Left kidney (tissue), 2 donors: ENCODE measurements around the gene SUN1. TPM values are rescaled to one million over a fixed set of nuclear protein-coding genes. Genes with fewer than 3 reads are reported as not detected.
"Not testable (repeated sequence)": the region's sequence is repeated elsewhere in the genome, so short reads cannot be mapped to it uniquely, and the experiment has no call there.

Experiments used
- DNase-seq: peaks from one replicate; pipeline ENCODE4 v3.0.0-alpha.2; 2013
- polyA plus RNA-seq: library from polyadenylated mRNA; unstranded; fragments of 120-200 nt; gene quantifications from one replicate; pipeline ENCODE4 v1.2.1, GENCODE V29; 2013; ENCODE audit not compliant: insufficient read length

Gene SUN1
- polyA plus RNA-seq, 1 donor, result 163 TPM

DNA sequence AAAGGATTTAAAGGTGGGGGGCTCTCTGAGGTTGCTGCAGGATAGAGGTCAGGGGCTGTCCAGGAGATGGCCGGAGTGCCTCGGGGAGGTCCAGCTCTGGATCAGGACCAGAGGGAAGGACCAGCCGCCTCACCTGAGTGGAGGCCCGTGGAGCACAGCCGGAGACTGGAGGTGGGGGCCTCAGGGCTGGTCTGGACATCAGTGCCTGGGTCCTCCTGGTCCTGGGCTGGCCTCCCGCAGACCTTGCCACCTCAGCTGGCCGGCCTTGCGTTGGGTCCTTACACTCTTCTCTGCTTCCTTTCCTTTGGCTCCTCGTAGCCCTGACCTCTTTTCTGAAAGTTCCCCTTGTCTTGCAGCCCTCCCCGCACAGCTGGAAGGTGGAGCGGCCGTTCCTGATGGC is 2.0 kb downstream of the SUN1 start:
- no peak for DNase-seq

DNA sequence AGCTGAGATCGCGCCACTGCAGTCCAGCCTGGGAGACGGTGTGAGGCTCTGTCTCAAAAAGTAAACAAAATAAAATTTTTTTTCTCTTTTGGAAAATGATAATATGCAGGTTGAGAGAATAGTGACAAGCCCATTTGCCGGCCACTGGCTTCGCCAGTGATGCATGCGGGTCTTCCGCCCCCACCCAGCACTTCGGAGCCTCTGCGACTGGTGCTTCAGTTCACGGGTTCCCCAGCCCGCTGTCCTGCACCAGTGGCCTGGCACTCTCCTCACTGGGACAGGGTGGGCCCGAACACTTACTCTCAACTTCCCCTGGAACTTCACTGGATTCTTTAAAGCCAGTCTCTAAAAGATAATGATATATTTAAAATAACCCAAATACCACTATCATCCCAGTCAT is 2.7 kb downstream of the SUN1 start:
- DNase-seq, result no peak

DNA sequence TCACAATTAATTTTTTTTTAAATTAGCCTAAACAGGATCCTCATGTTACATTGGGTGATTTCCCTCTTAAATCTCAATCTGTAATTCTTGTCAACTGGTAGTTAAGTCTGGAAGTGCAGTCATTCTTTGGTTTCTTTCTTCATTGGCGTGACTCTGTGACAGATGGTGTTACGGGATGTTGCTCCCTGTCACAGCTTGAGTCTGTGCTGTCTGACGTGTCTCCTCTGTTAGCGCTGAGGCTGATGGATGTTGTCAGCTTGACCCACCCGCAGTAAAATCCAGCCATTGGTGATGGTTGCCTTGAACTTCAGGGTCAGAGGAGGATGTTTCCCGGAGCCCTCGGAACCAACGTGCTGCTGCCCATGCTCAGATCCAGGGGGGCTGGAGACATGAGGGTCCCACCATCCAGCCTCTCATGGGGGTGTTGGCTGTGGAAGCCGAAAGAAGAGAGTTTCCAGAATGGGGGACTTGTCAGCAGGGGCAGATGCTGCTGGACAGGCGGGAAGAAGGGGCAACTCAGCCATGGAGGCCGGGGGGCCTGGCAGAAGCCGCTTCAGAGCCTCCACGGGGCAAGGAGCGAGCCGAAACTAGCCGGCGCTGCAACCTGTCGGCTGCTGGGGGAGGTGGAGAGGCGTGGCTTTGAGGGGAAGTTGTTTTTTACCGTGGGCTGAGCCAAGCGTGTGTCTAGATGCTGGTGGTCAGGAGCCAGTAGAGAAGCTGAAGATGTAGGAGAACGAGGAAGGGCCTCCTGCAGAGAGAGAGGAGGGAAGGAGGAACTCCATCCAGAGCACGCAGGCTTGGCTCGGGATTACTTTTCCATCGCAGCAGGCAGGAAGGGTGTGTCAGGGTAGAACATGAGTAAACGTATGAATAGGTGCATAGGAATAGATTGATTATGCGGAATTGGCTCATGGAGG is 3.5 kb downstream of the SUN1 start:
- DNase-seq, result no peak

DNA sequence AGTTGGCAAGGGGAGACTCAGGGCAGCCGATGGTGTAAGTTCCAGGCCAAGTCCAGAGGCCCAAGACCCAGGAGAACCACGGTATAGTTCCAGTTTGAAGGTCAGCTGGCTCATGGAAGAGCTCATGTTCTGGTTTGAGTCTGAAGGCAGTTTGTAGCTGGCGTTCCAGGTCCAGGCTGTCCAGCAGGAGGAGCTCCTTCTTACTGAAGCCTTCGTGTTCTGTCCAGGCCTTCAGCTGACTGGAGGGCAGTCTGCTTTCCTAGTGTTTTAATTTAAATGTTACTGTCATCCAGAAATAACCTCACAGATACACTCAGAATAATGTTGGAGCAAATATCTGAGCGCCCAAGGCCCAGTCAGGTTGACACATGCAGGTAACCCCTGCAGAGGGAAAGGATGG is 4.2 kb downstream of the SUN1 start:
- no peak for DNase-seq

DNA sequence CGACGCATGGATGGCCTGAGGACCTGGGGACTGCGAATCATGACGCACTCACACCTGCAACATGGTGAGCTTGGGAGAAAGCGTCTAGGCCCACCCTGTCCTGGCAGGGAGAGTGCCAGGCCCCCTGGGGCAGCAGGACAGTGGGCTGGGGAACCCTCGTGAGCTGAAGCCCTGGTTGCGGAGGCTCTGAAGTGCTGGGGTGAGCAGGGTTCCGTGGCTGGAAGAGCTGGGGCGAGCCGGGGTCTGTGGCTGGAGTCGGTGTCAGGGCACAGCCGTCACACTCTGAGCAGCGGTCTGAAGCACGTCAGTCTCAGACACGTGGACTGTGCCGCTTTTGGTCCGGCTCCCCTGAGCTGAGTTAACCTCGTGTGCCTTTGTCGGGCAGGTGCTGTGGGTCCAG is 4.7 kb downstream of the SUN1 start:
- DNase-seq, result no peak

DNA sequence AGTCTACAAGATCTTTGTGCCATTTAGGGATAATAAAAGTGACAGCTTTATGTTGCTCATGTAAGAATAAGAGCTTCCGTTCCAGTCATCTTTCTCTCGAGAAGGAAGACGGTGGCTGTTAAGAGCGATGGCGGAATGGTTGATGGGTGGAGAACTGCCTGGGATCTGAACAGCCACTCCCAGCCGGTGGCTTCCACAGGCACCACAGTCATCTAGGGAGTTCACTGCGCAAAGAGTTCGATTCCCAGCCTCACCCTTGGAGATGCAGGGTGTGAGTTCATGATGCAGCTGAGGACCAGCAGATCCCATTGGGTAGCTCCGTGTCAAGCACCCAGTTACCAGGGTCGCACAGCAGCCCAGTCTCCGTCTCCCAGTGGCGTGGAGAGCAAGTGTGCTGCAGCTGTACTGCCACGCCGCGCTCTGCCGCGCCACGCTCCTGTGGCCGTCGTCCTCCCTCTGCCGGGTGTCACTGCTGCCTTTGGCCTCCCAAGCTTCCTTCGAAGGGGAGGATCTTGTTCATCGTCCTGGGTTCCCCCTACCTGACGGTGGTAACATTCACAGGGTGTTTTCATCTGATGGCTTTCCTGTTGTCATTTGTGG is 7.8 kb downstream of the SUN1 start:
- no peak for DNase-seq

DNA sequence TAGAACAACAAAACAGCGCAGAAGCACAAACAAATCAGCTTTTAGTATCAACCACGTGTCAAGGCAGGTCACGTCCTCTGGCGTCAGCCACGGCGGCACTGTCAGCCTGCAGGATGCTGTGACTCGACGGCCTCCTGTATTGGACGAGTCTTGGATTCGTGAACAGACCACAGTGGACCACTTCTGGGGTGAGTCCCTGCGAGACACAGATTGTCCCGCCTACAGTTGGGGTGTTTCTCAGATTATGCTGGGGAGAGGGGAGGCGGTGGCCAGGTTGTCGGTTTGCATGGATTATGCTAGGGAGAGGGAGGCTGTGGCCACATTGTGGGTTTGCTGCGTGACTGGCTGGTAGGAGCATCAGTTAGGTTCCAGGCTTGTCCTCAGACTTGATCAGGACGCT is 9.7 kb downstream of the SUN1 start:
- DNase-seq, result no peak

DNA sequence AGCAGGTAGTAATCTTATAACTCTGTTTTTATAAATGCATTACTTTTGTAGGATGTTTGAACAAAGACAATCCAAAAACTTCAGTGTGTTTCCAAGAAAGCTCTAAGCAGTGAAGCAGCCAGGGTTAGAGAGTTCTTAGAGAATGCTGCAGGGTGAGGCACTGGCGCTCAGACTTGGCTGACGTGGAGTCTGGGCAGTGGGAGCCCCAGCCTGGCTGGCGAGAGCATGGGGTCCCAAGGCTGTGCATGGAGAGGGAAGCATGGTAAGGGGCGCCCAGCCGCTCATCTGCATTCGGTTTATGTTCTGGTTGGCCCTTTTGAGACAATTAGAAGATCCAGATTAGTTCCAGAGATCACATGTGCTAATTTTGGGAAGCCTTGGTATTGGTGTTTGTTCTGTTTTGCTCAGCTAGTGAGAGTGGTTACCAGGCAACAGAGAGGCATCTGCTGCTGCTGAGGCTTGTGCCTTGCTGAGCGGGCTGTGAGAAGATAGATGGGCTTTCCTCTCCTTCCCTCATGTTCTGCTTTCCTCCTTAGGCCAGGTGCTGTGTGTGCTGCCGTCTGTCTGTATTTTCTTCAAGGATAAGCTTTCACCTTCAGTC is 10.3 kb downstream of the SUN1 start:
- DNase-seq, result no peak

DNA sequence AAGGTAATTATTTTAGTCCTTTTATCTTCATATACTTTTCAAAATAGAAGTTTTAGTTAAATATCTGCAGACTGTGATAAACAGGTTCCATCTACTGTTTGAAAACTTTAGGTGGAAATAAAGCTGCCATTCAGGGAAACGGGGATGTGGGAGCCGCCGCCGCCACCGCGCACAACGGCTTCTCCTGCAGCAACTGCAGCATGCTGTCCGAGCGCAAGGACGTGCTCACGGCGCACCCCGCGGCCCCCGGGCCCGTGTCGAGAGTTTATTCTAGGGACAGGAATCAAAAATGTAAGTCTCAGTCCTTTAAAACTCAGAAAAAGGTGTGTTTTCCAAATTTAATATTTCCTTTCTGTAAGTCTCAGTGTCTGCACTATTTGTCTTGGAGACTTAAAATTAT is 11.0 kb downstream of the SUN1 start:
- DNase-seq, result no peak

DNA sequence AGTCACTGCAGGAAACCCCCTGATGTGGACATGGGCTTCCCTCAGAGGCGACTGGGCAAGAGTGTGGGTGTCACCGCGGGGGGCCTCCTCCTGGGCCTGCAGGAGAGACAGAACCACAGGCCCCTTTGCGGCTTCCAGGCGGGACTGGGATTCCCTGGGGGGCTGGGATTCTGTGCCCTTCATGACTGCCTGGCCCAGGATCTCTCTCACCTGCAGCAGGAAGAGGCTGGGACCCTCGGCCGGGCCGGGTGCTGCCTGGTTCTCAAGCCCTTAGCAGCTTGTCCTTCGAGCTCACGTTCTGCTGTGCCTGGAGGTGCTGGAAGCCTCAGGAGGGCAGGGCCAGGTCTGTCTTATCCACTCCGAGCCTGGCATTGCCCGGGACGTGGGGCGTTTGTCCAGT is 11.8 kb downstream of the SUN1 start:
- no peak for DNase-seq

DNA sequence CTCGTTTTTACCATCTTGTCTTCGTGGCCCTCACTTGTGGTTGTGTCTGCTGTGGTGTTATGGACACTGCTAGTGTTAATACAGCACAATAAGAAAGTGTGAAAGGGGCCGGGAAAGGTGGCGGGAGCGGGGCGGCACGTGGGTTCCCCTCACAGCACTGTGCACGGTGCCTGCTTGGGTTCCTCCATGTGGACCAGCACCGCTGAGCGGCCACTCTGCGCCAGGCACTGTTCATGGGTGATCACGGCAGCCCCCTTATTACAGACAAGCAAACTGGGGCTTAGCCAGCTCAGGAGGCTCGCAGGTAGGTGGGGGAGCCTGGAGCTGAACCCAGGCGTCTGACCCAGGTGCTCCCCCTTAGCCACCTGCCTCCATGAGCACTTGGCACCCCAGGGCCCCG is 12.2 kb downstream of the SUN1 start:
- no peak for DNase-seq

DNA sequence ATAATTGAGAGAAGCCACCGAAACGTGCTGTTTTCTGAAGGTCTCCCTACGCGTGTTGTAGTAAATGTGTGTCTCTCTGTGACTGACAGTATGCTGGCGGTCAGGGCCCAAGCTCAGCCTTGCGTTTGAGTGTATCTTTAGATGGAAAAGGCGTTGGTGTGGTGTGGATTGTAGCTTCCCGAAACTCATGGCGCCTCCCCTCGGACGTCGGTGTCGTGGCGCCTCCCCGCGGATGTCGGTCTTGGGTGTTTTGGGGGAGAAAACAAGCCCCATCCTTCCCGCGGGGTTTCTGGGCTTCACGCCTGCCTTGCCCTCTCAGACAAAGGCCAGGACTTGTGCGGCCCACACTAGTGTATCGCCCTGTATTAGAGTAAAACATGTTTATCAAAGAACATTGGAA is 12.8 kb downstream of the SUN1 start:
- no peak for DNase-seq

DNA sequence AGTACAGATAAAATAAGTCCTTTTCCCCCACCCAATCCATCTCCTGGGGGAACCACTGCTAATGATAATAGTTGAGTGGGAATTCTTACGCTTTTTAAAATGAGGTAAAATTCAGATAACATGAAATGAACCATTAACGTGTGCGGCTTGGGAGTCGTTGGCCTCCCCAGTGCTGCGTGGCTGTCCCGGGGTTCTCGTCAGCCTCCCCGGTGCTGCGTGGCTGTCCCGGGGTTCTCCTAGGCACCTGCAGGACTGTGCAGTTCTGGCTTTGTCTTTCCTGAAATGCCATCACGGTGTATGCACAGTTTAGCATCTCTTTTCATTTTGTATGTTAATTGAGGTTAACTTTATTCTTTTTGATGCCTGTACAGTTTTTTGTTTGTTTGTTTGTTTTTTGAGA is 13.5 kb downstream of the SUN1 start:
- no peak for DNase-seq

DNA sequence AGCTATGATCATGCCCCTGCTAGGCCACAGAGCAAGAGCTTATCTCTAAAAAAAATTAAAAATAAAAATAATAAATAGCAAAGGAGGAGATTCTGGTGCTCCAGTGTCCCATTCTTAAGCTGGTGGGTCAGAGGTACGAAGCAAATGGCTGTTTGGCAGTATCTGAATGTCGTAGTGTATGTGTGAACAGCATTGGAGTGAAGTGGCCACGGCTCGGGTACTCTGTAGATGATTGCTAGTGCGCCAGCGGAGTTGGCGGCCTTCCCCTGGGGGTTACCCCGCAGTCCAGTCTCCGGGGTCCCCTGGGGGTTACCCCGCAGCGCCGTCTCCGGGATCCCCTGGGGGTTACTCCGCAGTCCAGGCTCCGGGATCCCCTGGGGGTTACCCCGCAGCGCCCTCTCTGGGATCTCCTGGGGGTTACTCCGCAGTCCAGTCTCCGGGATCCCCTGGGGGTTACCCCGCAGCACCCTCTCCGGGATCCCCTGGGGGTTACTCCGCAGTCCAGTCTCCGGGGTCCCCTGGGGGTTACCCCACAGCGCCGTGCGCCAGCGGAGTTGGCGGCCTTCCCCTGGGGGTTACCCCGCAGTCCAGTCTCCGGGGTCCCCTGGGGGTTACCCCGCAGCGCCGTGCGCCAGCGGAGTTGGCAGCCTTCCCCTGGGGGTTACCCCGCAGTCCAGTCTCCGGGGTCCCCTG is 14.8 kb downstream of the SUN1 start:
- DNase-seq, result not testable (repeated sequence)

DNA sequence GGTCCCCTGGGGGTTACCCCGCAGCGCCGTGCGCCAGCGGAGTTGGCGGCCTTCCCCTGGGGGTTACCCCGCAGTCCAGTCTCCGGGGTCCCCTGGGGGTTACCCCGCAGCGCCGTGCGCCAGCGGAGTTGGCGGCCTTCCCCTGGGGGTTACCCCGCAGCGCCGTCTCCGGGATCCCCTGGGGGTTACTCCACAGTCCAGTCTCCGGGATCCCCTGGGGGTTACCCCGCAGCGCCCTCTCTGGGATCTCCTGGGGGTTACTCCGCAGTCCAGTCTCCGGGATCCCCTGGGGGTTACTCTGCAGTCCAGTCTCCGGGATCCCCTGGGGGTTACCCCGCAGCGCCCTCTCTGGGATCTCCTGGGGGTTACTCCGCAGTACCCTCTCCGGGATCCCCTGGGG is 15.5 kb downstream of the SUN1 start:
- DNase-seq, result not testable (repeated sequence)

DNA sequence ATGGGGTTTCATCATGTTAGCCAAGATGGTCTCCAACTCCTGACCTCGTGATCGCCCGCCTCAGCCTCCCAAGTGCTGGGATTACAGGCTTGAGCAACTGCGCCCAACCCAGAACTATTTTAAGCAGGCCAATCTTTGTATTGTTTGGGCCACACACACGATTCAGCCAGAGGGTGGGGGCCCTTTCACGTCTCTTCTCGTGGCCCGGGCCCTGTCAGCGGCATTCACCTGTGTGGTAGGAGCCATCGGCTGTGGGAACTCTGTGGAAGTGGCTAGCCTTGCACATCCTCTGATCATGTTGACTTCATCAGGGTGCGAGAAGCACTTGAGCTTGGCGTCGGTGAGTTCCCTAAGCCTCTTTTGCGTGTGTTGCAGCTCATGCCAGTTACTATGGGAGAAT is 16.9 kb downstream of the SUN1 start:
- no peak for DNase-seq

DNA sequence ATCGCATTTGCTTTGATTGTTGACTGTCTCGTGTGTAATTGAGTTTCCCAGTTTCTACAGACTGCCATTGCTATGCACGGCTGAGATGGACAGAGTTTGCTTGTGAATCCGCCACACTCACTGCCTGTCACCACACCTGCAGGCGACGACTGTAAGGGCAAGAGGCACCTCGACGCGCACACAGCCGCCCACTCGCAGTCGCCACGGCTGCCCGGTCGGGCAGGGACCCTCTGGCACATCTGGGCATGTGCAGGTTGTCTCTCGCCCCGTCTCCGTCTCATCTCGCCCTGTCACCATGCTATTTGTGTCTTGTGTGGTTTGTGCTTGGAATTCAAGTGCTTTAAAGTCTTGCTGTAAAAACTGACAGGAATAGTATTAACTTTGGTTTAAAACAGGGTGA is 17.5 kb downstream of the SUN1 start:
- DNase-seq, result no peak

DNA sequence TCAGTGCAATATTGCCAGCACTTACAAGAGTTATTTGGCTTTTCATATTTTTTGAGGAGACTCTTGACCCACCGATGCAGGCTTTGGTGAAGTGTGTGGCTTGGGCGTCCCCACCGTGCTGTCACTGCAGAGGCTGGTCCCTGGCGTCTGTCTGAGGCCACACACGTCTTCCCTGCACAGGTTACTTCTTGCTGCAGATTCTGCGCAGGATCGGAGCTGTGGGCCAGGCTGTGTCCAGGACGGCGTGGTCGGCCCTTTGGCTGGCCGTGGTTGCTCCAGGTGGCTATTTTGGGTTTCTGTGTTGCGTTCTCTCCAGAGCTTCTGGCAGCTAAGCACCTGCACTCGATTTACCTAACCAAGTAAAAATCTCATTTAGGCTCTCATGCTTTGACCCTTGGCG is 18.9 kb downstream of the SUN1 start:
- no peak for DNase-seq

DNA sequence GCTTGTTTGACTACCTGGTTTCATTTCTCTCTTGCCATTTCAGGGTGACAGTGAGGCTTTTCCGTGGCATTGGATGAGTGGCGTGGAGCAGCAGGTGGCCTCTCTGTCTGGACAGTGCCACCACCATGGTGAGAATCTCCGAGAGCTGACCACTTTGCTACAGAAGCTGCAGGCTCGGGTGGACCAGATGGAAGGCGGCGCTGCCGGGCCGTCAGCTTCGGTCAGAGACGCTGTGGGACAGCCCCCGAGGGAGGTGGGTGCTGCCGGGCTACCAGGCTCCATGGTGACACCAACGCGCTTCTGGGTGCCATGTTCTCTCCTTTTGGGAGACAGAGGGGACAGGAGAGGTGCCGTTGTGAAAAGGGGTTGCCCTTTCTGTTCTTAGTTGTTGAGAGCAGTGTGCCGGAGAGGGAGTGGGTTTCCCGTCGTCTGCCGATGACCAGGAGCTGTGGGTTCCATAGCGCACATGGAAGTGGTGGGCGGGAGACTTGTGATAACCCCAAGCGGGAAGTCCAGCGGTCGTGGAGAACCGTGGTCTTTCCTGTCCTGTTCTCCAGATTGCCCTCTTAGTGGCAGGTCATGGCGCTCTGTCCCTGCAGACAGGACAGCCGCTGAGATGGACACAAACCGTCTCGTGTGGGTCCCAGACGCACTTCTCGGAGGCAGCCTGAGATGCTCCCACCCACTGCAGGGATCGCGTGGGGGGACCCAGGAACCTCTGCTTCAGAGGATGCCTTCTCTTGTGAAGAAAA is 21.3 kb downstream of the SUN1 start:
- no peak for DNase-seq

DNA sequence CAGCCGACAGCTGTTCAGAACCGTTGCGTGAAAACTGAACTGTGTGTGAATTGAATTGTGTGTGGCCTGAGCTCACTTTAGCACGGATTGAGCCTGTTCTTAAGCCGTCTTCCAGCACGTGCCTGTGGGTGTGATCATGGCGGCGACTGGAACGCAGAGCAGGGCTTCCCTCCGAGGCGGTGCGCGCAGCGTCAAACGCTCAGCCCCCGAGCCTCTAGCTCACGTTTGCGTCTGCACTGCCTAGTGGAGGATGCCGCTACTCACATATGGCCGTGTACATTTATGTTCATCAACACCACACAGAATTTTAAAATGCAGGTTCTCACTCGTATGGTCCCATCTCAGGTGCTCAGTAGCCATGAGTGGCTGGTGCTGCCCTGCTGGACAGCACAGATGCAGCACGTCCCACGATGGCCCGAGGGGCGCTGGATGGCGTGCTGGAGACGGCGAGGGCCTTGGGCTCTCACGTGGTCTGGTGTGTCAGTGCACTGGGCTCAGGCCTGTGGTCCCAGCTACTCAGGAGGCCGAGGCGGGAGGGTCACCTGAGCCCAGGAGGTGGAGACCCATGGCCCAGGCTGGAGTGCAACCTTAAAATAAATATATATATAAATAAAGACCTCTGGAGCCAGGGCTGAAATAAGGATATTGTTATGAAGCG is 22.0 kb downstream of the SUN1 start:
- no peak for DNase-seq

DNA sequence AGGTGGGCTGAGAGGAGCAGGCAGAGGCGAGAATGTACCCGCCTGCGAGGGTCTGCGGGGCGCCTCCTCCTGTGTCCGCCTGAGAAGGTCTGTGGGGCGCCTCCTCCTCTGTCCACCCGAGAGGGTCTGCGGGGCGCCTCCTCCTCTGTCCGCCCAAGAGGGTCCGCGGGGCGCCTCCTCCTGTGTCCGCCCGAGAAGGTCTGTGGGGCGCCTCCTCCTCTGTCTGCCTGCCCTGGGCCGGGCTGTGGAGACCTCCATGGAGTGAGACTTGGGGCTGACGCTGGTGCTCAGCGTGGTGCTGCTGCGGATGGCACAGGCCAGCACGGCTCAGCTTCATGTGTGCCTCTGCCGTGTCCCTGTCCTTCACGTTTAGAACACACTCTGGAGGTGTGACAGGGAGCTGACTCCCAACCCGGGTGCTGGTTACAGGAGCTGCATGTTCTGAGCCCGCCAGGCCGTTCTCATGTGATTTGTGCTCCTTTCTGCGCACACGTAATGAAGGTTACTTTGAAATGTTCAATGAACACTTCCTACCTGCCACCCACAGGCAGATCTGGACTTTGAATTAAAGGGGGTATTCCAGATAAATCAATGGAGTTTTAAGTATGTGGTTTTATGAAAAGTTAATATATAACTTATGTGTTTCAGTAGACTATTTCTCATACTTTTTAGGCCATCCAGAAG is 23.6 kb downstream of the SUN1 start:
- no peak for DNase-seq
